SK-N-SH treated with all-trans-retinoic acid at 6 μM for 48 hours (cell line): Measurements from ENCODE around the gene TUT1.

Experiments used
- ATAC-seq: fragments of 200-7000 bp; cut with Tn5 transposase; 3 replicates; pipeline ENCODE4 v1.9.1; 2020; ENCODE audit warnings: mild to moderate bottlenecking, moderate library complexity
- ARNTL ChIP-seq: fragments of 450-650 bp; formaldehyde crosslinking; IDR thresholded peaks from 2 replicates; pipeline ENCODE4 v1.5.0; 2020; ENCODE audit warnings: low read depth, mild to moderate bottlenecking, moderate library complexity, borderline replicate concordance
- BACH2 ChIP-seq: fragments of 250-450 bp; sonication (Bioruptor Pico); IDR thresholded peaks from 2 replicates; pipeline ENCODE4 v1.9.0; 2021; ENCODE audit warnings: mild to moderate bottlenecking, borderline replicate concordance
- CSDC2 ChIP-seq: fragments of 250-450 bp; sonication (Bioruptor Pico); IDR thresholded peaks from 2 replicates; pipeline ENCODE4 v1.5.0; 2020; ENCODE audit warnings: mild to moderate bottlenecking, moderate library complexity
- CSRNP3 ChIP-seq: fragments of 250-450 bp; sonication (Bioruptor Pico); IDR thresholded peaks from 2 replicates; pipeline ENCODE4 v1.5.1; 2021; ENCODE audit warnings: mild to moderate bottlenecking, moderate library complexity
- ESRRG ChIP-seq: fragments of 250-450 bp; sonication (Bioruptor Pico); IDR thresholded peaks from 2 replicates; pipeline ENCODE4 v1.6.1; 2021; ENCODE audit warnings: mild to moderate bottlenecking
- GLIS3 ChIP-seq: fragments of 250-450 bp; sonication (Bioruptor Pico); IDR thresholded peaks from 2 replicates; pipeline ENCODE4 v1.5.0; 2020; ENCODE audit warnings: mild to moderate bottlenecking, moderate library complexity
- ISL1 ChIP-seq: fragments of 250-450 bp; sonication (Bioruptor Pico); IDR thresholded peaks from 2 replicates; pipeline ENCODE4 v2.1.2; 2022; ENCODE audit warnings: mild to moderate bottlenecking, moderate library complexity
- OSR1 ChIP-seq: fragments of 250-450 bp; sonication (Bioruptor Pico); IDR thresholded peaks from 2 replicates; pipeline ENCODE4 v1.8.0; 2022; ENCODE audit warnings: moderate library complexity, mild to moderate bottlenecking, inconsistent platforms
- PATZ1 ChIP-seq: fragments of 250-450 bp; sonication (Bioruptor Pico); IDR thresholded peaks from 2 replicates; pipeline ENCODE4 v1.8.0; 2020; ENCODE audit warnings: mild to moderate bottlenecking, moderate library complexity, borderline replicate concordance
- PPARA ChIP-seq: fragments of 250-450 bp; sonication (Bioruptor Pico); IDR thresholded peaks from 2 replicates; pipeline ENCODE4 v1.5.0; 2020; ENCODE audit warnings: mild to moderate bottlenecking, borderline replicate concordance
- RARB ChIP-seq: fragments of 250-450 bp; sonication (Bioruptor Pico); IDR thresholded peaks from 2 replicates; pipeline ENCODE4 v1.8.0; 2021; ENCODE audit warnings: mild to moderate bottlenecking, moderate library complexity
- SNAI2 ChIP-seq: fragments of 250-450 bp; sonication (Bioruptor Pico); IDR thresholded peaks from 2 replicates; pipeline ENCODE4 v1.5.0; 2020; ENCODE audit warnings: mild to moderate bottlenecking, moderate library complexity
- TCF4 ChIP-seq: fragments of 250-450 bp; sonication (Bioruptor Pico); IDR thresholded peaks from 2 replicates; pipeline ENCODE4 v1.8.0; 2021; ENCODE audit warnings: mild to moderate bottlenecking, moderate library complexity, borderline replicate concordance
- TOX ChIP-seq: fragments of 250-450 bp; sonication (Bioruptor Pico); IDR thresholded peaks from 2 replicates; pipeline ENCODE4 v1.8.0; 2021; ENCODE audit warnings: mild to moderate bottlenecking, moderate library complexity, borderline replicate concordance
- ZC3H10 ChIP-seq: fragments of 250-450 bp; sonication (Bioruptor Pico); IDR thresholded peaks from 2 replicates; pipeline ENCODE4 v1.5.1; 2021; ENCODE audit warnings: mild to moderate bottlenecking, moderate library complexity
- ZFP30 ChIP-seq: fragments of 450-650 bp; formaldehyde crosslinking; IDR thresholded peaks from 2 replicates; pipeline ENCODE4 v1.5.0; 2022; ENCODE audit warnings: mild to moderate bottlenecking, moderate library complexity
- ZNF565 ChIP-seq: fragments of 450-650 bp; formaldehyde crosslinking; conservative IDR thresholded peaks from 2 replicates; pipeline ENCODE4 v1.5.0; 2020; ENCODE audit warnings: low read depth, mild to moderate bottlenecking, moderate library complexity
- TF ChIP-seq, protein P1 (sequence below): fragments of 250-450 bp; sonication (Bioruptor Pico); IDR thresholded peaks from 2 replicates; pipeline ENCODE4 v1.8.0; 2021; ENCODE audit warnings: low read depth, mild to moderate bottlenecking, moderate library complexity, borderline replicate concordance
- TF ChIP-seq, protein P2 (sequence below): fragments of 250-450 bp; sonication (Bioruptor Pico); IDR thresholded peaks from 2 replicates; pipeline ENCODE4 v1.5.1; 2020; ENCODE audit warnings: low read depth, mild to moderate bottlenecking, moderate library complexity

The TUT1 gene

DNA sequence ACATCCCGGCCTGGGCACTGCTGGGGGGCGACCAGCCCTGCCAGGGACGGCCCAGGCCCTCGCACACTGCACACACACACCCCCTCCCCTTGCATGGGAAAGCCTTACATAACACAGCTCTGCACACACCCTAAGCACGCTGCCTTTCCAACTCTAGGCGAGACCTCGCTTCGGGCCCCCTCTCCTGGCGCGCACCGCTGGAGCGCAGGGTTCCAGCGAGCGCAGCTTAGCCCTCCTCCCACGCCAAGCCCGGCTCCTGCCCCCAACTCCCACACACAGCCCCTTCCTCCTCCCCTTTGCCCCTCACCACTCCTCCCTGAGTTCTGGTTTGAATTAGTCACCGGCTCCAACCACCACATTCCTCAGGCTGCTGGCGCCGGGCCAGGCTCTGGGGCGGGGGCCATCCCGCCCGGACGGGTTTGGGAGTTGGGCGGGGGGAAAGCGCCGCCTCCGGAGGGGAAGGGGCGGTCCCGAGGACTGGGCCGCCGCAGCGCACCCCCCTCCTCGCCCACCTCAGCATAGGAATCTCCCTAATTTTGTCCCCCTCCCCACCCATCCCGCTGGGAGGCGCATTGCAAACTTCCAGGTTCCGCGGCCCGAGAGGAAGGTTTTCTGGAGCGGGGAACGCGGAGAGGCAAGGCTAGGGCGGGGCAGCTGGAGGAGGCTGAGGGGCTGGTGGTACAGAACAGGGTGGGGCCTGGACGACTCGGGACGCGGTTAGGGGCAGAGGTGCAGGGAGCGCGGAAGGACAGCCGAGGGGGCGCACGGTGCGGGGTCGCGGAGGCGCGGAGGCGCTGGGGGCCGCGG, 45.7 kb downstream of the TUT1 start:
- TF ChIP-seq ZC3H10 (CRISPR knock-in tag) (no peak), TCF4 (peak; percentile 52; the same call in 1 of the 2 replicates), PATZ1 (CRISPR knock-in tag) (peak; percentile 96; the same call in 1 of the 2 replicates), TOX (no peak)
- ATAC-seq, result peak; percentile 66

- TF ChIP-seq ZNF565, result no peak
- no peak for TF ChIP-seq ARNTL
- no peak for TF ChIP-seq PATZ1 (CRISPR knock-in tag)
- no peak for TF ChIP-seq CSRNP3 (CRISPR knock-in tag)
- TF ChIP-seq SNAI2 (CRISPR knock-in tag), result no peak
- TF ChIP-seq, protein P1, sequence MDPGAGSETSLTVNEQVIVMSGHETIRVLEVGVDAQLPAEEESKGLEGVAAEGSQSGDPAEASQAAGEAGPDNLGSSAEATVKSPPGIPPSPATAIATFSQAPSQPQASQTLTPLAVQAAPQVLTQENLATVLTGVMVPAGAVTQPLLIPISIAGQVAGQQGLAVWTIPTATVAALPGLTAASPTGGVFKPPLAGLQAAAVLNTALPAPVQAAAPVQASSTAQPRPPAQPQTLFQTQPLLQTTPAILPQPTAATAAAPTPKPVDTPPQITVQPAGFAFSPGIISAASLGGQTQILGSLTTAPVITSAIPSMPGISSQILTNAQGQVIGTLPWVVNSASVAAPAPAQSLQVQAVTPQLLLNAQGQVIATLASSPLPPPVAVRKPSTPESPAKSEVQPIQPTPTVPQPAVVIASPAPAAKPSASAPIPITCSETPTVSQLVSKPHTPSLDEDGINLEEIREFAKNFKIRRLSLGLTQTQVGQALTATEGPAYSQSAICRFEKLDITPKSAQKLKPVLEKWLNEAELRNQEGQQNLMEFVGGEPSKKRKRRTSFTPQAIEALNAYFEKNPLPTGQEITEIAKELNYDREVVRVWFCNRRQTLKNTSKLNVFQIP (CRISPR knock-in tag), result no peak
- no peak for TF ChIP-seq ZFP30 (CRISPR knock-in tag)
- TF ChIP-seq TOX, result no peak
- no peak for TF ChIP-seq BACH2 (CRISPR knock-in tag)
- no peak for TF ChIP-seq RARB (CRISPR knock-in tag)
- TF ChIP-seq CSDC2, result no peak
- ATAC-seq, result peak; percentile 0; the same call in 2 of the 3 replicates
These were observed 46.5 kb downstream of the TUT1 start for GRCh38 chr11:62544581-62545436.

DNA sequence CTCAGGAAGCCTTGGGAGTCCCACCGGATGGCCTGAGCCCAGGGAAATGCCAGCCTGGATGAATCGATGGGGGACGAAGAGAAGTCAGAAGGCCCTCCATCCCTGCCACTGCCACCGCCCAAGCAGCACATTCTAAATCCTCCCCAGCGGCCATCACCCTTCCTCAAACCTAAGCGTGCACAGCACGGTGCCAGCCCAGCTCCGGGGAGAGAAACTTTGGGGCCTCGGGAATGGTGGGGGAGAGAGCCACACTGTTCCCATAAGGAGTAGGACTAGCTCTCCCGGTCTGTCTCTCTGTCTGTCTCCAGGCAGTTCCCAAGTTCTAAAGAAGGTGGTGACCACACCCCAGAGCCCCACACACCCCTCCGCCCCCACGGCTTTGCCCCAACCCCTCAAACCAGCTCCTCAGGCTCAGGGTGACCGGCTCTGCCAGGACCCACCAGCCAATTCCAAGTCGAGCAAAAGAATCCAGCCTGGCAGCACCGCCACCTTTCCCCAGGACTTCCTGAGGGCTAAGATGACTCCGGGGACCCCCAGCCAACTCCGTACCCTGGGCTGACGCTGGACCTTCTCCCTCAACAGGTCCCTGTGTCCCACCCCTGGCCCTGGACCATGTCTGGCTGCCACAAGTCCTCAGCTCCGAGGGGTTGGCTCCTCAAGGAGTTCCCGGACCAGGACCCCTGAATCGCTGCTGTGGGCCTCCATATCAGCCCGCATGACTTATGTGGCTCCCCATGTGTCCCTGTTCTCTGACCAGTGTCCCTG, 47.5 kb downstream of the TUT1 start:
- TF ChIP-seq ISL1 (CRISPR knock-in tag) (no peak), PATZ1 (CRISPR knock-in tag) (no peak), CSDC2 (no peak), PPARA (CRISPR knock-in tag) (no peak), OSR1 (CRISPR knock-in tag) (no peak), BACH2 (CRISPR knock-in tag) (no peak), ZNF565 (no peak), ZFP30 (CRISPR knock-in tag) (no peak), GLIS3 (CRISPR knock-in tag) (no peak), ESRRG (no peak)
- TF ChIP-seq, protein P2, sequence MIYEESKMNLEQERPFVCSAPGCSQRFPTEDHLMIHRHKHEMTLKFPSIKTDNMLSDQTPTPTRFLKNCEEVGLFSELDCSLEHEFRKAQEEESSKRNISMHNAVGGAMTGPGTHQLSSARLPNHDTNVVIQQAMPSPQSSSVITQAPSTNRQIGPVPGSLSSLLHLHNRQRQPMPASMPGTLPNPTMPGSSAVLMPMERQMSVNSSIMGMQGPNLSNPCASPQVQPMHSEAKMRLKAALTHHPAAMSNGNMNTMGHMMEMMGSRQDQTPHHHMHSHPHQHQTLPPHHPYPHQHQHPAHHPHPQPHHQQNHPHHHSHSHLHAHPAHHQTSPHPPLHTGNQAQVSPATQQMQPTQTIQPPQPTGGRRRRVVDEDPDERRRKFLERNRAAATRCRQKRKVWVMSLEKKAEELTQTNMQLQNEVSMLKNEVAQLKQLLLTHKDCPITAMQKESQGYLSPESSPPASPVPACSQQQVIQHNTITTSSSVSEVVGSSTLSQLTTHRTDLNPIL (CRISPR knock-in tag), result no peak
- ATAC-seq, result no peak
